Stimulated activated CD8-positive, alpha-beta memory T cell treated with anti-CD3 and anti-CD28 coated beads, Interleukin-12 subunit alpha, Interleukin-12 subunit beta, amount 100 ng/mL, for 4 hours (primary cell): ENCODE data around the gene KDELR3.
"Not testable (repeated sequence)": the region's sequence is repeated elsewhere in the genome, so short reads cannot be mapped to it uniquely, and the experiment has no call there.

Experiments
- DNase-seq: peaks from one replicate; pipeline ENCODE4 v3.0.0-alpha.2; 2020; ENCODE audit warnings: low read depth

The KDELR3 gene

GRCh38 chr22:38456841-38457699 is 10.8 kb upstream of the KDELR3 start:
- no peak for DNase-seq

GRCh38 chr22:38460426-38460840 is 7.5 kb upstream of the KDELR3 start:
- no peak for DNase-seq

GRCh38 chr22:38461057-38461413 is 6.9 kb upstream of the KDELR3 start:
- DNase-seq, result no peak

- DNase-seq, result no peak
Observed at GRCh38 chr22:38461414-38462081, 6.3 kb upstream of the KDELR3 start.

- DNase-seq, result no peak
Observed at GRCh38 chr22:38462960-38463784, 4.7 kb upstream of the KDELR3 start.

- no peak for DNase-seq
Observed at GRCh38 chr22:38464992-38465672, 2.8 kb upstream of the KDELR3 start.

GRCh38 chr22:38465673-38466490 is 2.0 kb upstream of the KDELR3 start:
- no peak for DNase-seq

- no peak for DNase-seq
Observed at GRCh38 chr22:38467438-38467903, 425 bp upstream of the KDELR3 start.

- DNase-seq, result no peak
Observed at GRCh38 chr22:38468443-38469305, 778 bp downstream of the KDELR3 start.

- no peak for DNase-seq
Observed at GRCh38 chr22:38469306-38469781, 1.4 kb downstream of the KDELR3 start.

- DNase-seq, result not testable (repeated sequence)
Observed at GRCh38 chr22:38470179-38470578, 2.3 kb downstream of the KDELR3 start.

GRCh38 chr22:38471237-38471636 is 3.3 kb downstream of the KDELR3 start:
- DNase-seq, result no peak

GRCh38 chr22:38474003-38474607 is 6.2 kb downstream of the KDELR3 start:
- no peak for DNase-seq

GRCh38 chr22:38477585-38477984 is 9.7 kb downstream of the KDELR3 start:
- DNase-seq, result no peak

- no peak for DNase-seq
Observed at GRCh38 chr22:38479096-38479837, 11.4 kb downstream of the KDELR3 start.

GRCh38 chr22:38481162-38481870 is 13.4 kb downstream of the KDELR3 start:
- no peak for DNase-seq

GRCh38 chr22:38481871-38482332 is 14.0 kb downstream of the KDELR3 start:
- no peak for DNase-seq
